H1 (cell line): ENCODE results near the gene NTRK2. TPM values are rescaled to one million over a fixed set of nuclear protein-coding genes. Genes with fewer than 3 reads are reported as not detected.

Source experiments
- CTCF ChIA-PET: fragments of 300-600 bp; sonication (Branson Sonifier 250); formaldehyde crosslinking; loops from one replicate; lab custom pipeline; 2021; ENCODE audit not compliant: partially characterized antibody; lab: Charles Lee
- POLR2A ChIA-PET: fragments of 300-600 bp; sonication (Branson Sonifier 250); formaldehyde crosslinking; loops from one replicate; lab custom pipeline; 2021; ENCODE audit warnings: inconsistent platforms; ENCODE audit not compliant: partially characterized antibody; lab: Charles Lee
- DNase-seq, 2 experiments: peaks; one replicate each; pipeline versions ENCODE4 v3.0.0 to v3.0.0-alpha.2; 2010 to 2022; ENCODE audit warnings: low spot score in 2 of 2, low read depth in 1 of 2, mixed read lengths in 1 of 2
- FAIRE-seq: peaks from 2 replicates; lab custom pipeline; 2011; peaks lifted over from hg19 to GRCh38; lab: Jason Lieb, UNC
- H2AFZ ChIP-seq: 2 replicates; pipeline ENCODE4 v1.8.1; 2012; ENCODE audit warnings: low read length, inconsistent platforms
- H2AK5ac ChIP-seq: 2 replicates; pipeline ENCODE4 v1.6.1; 2013; ENCODE audit warnings: low read depth, low read length
- H2BK120ac ChIP-seq: replicated peaks from 2 replicates; pipeline ENCODE3; 2013; ENCODE audit warnings: low read depth, low read length, inconsistent platforms
- H2BK12ac ChIP-seq: 2 replicates; pipeline ENCODE4 v1.6.1; 2013; ENCODE audit warnings: low read depth, low read length
- H2BK15ac ChIP-seq: 2 replicates; pipeline ENCODE4 v1.6.1; 2013; ENCODE audit warnings: low read length
- H2BK20ac ChIP-seq: 2 replicates; pipeline ENCODE4 v1.6.1; 2013; ENCODE audit warnings: low read length
- H2BK5ac ChIP-seq: 2 replicates; pipeline ENCODE4 v1.6.1; 2013; ENCODE audit warnings: low read depth, low read length
- H3K14ac ChIP-seq: 2 replicates; pipeline ENCODE4 v1.6.1; 2013; ENCODE audit warnings: inconsistent platforms; ENCODE audit not compliant: insufficient read length
- H3K18ac ChIP-seq: 2 replicates; pipeline ENCODE4 v1.6.1; 2013; ENCODE audit warnings: low read length; ENCODE audit errors: extremely low read depth
- H3K23ac ChIP-seq: 2 replicates; pipeline ENCODE4 v1.6.1; 2013; ENCODE audit warnings: inconsistent platforms; ENCODE audit not compliant: insufficient read length
- H3K23me2 ChIP-seq: 2 replicates; pipeline ENCODE4 v1.6.1; 2013; ENCODE audit warnings: low read depth, low read length
- H3K27ac ChIP-seq: 2 replicates; pipeline ENCODE4 v1.6.1; 2011; ENCODE audit warnings: low read depth, low read length, inconsistent platforms
- H3K27me3 ChIP-seq, 4 experiments: replicated peaks in 1 of 4; 1 replicate in 1 of 4; 2 replicates in 3 of 4; pipeline versions ENCODE4 v1.6.1 to v1.8.1; 2011 to 2013; ENCODE audit warnings: low read length in 3 of 4, mild to moderate bottlenecking in 3 of 4, inconsistent platforms in 2 of 4, mixed read lengths in 2 of 4, moderate library complexity in 1 of 4; ENCODE audit not compliant: control insufficient read depth in 3 of 4, insufficient read depth in 3 of 4; ENCODE audit errors: extremely low read depth in 1 of 4
- H3K36me3 ChIP-seq, 4 experiments: 2 replicates each; pipeline versions ENCODE4 v1.6.1 to v1.8.1; 2011 to 2013; ENCODE audit warnings: mild to moderate bottlenecking in 4 of 4, low read length in 3 of 4, moderate library complexity in 2 of 4, control low read depth in 1 of 4, inconsistent platforms in 1 of 4; ENCODE audit not compliant: insufficient read depth in 4 of 4, control insufficient read depth in 2 of 4
- H3K4ac ChIP-seq: replicated peaks from 2 replicates; pipeline ENCODE3; 2013; ENCODE audit warnings: low read length, low read depth, mixed read lengths, inconsistent platforms; ENCODE audit not compliant: insufficient read length
- H3K4me1 ChIP-seq, 4 experiments: replicated peaks in 1 of 4; 1 replicate in 1 of 4; 2 replicates in 3 of 4; pipeline versions ENCODE4 v1.6.1 to v1.8.1; 2011 to 2013; ENCODE audit warnings: low read length in 3 of 4, inconsistent platforms in 2 of 4, mixed read lengths in 1 of 4; ENCODE audit not compliant: insufficient read depth in 4 of 4, control insufficient read depth in 3 of 4
- H3K4me2 ChIP-seq, 2 experiments: 2 replicates each; pipeline versions ENCODE4 v1.6.1 to v1.8.1; 2011 to 2013; ENCODE audit warnings: low read depth in 2 of 2, low read length in 2 of 2, control low read depth in 1 of 2, inconsistent platforms in 1 of 2, mild to moderate bottlenecking in 1 of 2; ENCODE audit not compliant: insufficient read depth in 1 of 2
- H3K4me3 ChIP-seq, 4 experiments: fragments of 200-600, 300-600 bp in 1 of 4; sonication (generic), shearing (Covaris generic), sonication (Bioruptor Twin) in 1 of 4; 2 replicates each; pipeline versions ENCODE4 v1.5.1 to v1.8.1; 2011 to 2016; ENCODE audit warnings: low read length in 4 of 4, low read depth in 3 of 4, control low read depth in 2 of 4, inconsistent platforms in 2 of 4, mild to moderate bottlenecking in 2 of 4, mixed read lengths in 1 of 4, moderate library complexity in 1 of 4; ENCODE audit not compliant: insufficient read depth in 2 of 4; ENCODE audit errors: extremely low read depth in 1 of 4
- H3K56ac ChIP-seq: replicated peaks from 2 replicates; pipeline ENCODE3; 2013; ENCODE audit warnings: low read depth, mild to moderate bottlenecking, mixed read lengths, low read length, inconsistent platforms; ENCODE audit not compliant: insufficient read length
- H3K79me1 ChIP-seq: 2 replicates; pipeline ENCODE4 v1.6.1; 2013; ENCODE audit warnings: low read depth, low read length, control low read depth
- H3K79me2 ChIP-seq, 2 experiments: 2 replicates each; pipeline versions ENCODE4 v1.6.1 to v1.8.1; 2012 to 2013; ENCODE audit warnings: low read length in 2 of 2, mild to moderate bottlenecking in 2 of 2, inconsistent platforms in 1 of 2; ENCODE audit not compliant: insufficient read depth in 2 of 2, control insufficient read depth in 1 of 2
- H3K9ac ChIP-seq, 4 experiments: replicated peaks in 1 of 4; 1 replicate in 1 of 4; 2 replicates in 3 of 4; pipeline versions ENCODE4 v1.6.1 to v1.8.1; 2011 to 2013; ENCODE audit warnings: low read depth in 3 of 4, low read length in 3 of 4, control low read depth in 2 of 4, mild to moderate bottlenecking in 2 of 4, moderate library complexity in 2 of 4, inconsistent platforms in 1 of 4; ENCODE audit errors: extremely low read depth in 1 of 4
- H3K9me3 ChIP-seq, 2 experiments: 2 replicates each; pipeline versions ENCODE4 v1.6.1 to v1.8.1; 2012 to 2013; ENCODE audit warnings: mild to moderate bottlenecking in 2 of 2, moderate library complexity in 2 of 2, control low read depth in 1 of 2, inconsistent platforms in 1 of 2, low read depth in 1 of 2, low read length in 1 of 2, mixed read lengths in 1 of 2; ENCODE audit not compliant: insufficient read depth in 2 of 2
- H4K20me1 ChIP-seq, 2 experiments: replicated peaks in 1 of 2; 2 replicates each; pipeline versions ENCODE3 to v1.8.1; 2011 to 2013; ENCODE audit warnings: inconsistent platforms in 2 of 2, low read length in 2 of 2, mild to moderate bottlenecking in 1 of 2; ENCODE audit not compliant: insufficient read depth in 2 of 2, control insufficient read depth in 1 of 2
- H4K5ac ChIP-seq: 2 replicates; pipeline ENCODE4 v1.6.1; 2013; ENCODE audit warnings: low read length, low read depth, mixed read lengths, inconsistent platforms; ENCODE audit not compliant: insufficient read length
- H4K8ac ChIP-seq: 2 replicates; pipeline ENCODE4 v1.8.0; 2013; ENCODE audit warnings: mild to moderate bottlenecking, moderate library complexity, low read length, inconsistent platforms; ENCODE audit not compliant: insufficient read depth; ENCODE audit errors: extremely low read depth
- H4K91ac ChIP-seq: replicated peaks from 2 replicates; pipeline ENCODE3; 2013; ENCODE audit warnings: low read length, mixed read lengths, inconsistent platforms; ENCODE audit not compliant: insufficient read length
- ASH2L ChIP-seq: fragments of 200-600, 300-600 bp; sonication (generic); IDR thresholded peaks from one replicate; pipeline ENCODE4 v1.7.1; 2017; ENCODE audit warnings: low read length
- POLR2AphosphoS5 ChIP-seq: IDR thresholded peaks from 2 replicates; pipeline ENCODE4 v1.6.1; 2011; ENCODE audit warnings: low read depth, low read length
- RXRA ChIP-seq: IDR thresholded peaks from 2 replicates; pipeline ENCODE4 v1.6.1; 2011; ENCODE audit warnings: low read depth, mild to moderate bottlenecking, low read length, moderate library complexity; ENCODE audit not compliant: insufficient read depth
- SP4 ChIP-seq: IDR thresholded peaks from 2 replicates; pipeline ENCODE4 v1.6.1; 2012; ENCODE audit warnings: low read length, inconsistent platforms
- TEAD4 ChIP-seq: IDR thresholded peaks from 2 replicates; pipeline ENCODE4 v1.6.1; 2012; ENCODE audit warnings: low read depth, low read length, inconsistent platforms, mixed read lengths
- WGBS, 2 experiments: shearing (Covaris generic) in 1 of 2; methylation state at CpG; one replicate each; pipeline versions ENCODE4 v1.1.6 to v1.1.7; 2013 to 2015; ENCODE audit warnings: low lambda C conversion rate in 2 of 2, mixed read lengths in 2 of 2, inconsistent platforms in 1 of 2, low coverage in 1 of 2, missing lambda C conversion rate in 1 of 2; ENCODE audit not compliant: insufficient replicate concordance in 2 of 2, insufficient coverage in 1 of 2, insufficient read length in 1 of 2; ENCODE audit errors: extremely low coverage in 1 of 2, missing lambda C conversion rate in 1 of 2; 5-methylcytosine and 5-hydroxymethylcytosine counted together
- polyA plus RNA-seq, 7 experiments: library from polyadenylated mRNA; depleted of rRNA in 3 of 7; stranded (reverse) in 5 of 7; unstranded in 2 of 7; fragments of >200 nt in 5 of 7; fragments of 200-250 nt in 2 of 7; gene quantifications; 1 replicate in 5 of 7; 2 replicates in 1 of 7; 4 replicates in 1 of 7; pipeline versions ENCODE4 v1.2.1 to v1.2.3, GENCODE V29; 2011 to 2013; ENCODE audit warnings: missing spikeins in 2 of 7, mixed read lengths in 2 of 7
- total RNA-seq: library from RNA; stranded (reverse); fragmentation: NEBNext Ultra II Directional; extraction: Animal tissue kit (Norgen Biotek cat#: 25700); gene quantifications from 2 replicates; pipeline ENCODE4 v1.2.1, GENCODE V29; 2021
- TF ChIP-seq, protein P1 (sequence below), 3 experiments: IDR thresholded peaks; 1 replicate in 2 of 3; 2 replicates in 1 of 3; pipeline versions ENCODE4 v1.5.1 to v1.6.1; 2011; ENCODE audit warnings: low read length in 3 of 3, mild to moderate bottlenecking in 3 of 3, inconsistent platforms in 2 of 3, low read depth in 1 of 3, moderate library complexity in 1 of 3; ENCODE audit not compliant: insufficient read depth in 1 of 3; ENCODE audit errors: control extremely low read depth in 1 of 3
- TF ChIP-seq, protein P2 (sequence below): IDR thresholded peaks from 2 replicates; pipeline ENCODE4 v1.6.1; 2011; ENCODE audit warnings: low read depth, mild to moderate bottlenecking, low read length; ENCODE audit not compliant: insufficient read depth
- TF ChIP-seq, protein P3 (sequence below): IDR thresholded peaks from 2 replicates; pipeline ENCODE4 v1.6.1; 2012; ENCODE audit warnings: inconsistent platforms

NTRK2 gene
- total and polyA plus RNA-seq, 2 of the 8 experiments (the other 6 are each of a cell fraction or from before 2014, with no cell fraction given): 0.03 to 0.04 TPM

DNA sequence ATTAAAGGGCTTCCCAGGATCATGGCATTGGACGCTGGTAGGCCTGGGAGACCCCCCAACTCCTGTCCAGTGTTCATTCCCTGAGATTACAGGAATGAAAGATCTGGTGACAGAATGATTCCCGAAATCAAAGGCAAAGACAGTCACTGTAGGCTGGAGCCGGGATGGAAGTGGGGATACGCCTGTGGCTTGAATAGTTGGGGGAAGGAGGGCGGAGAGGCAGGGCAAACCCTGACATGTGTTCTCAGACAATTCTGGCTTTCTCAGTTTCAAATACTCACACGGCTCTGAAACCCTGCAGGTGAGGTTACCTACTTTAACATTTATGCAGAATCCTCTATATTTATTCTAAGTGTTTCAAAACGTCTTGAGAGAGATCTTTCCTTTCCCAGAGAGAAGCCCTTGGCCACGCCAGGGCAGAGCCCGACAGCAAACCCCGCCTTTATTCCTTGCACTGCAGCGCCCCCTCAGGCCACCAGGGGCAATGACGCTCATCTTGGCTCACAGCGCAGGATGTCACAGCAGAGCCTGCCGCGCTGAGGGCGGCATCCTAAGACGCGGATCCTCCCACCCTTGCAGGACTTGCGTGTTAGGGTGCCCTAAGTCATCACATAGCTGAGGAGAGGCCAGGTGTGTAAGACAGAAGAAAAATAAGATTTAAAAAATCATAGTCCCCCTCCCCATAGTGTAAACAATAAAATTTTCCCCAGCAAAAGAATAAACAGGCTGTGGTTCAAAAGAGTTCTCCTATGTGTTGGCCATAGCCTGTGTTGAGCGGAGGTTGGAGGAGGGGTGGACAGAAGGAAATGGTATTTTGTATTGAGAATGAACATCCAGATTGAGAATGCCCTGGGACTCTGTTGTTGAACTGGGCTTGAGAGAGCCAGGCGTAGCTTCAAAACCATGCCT is 284.5 kb downstream of the NTRK2 start:
- Histone ChIP-seq H3K18ac (0 out of 2 replicates have a peak overlapping the region, but pooled peaks have one; percentile 1), H3K56ac (no peak overlapping the region), H3K79me2 (no peaks in the 10 kb centered on the region), H4K91ac (no peak overlapping the region), H3K9me3 (no peaks in the 10 kb centered on the region), H3K4me3 (no peak overlapping the region), H2BK20ac (no peak overlapping the region), H2BK5ac (no peak overlapping the region), H4K8ac (no peak overlapping the region), H4K5ac (no peak overlapping the region), H3K23me2 (no peaks in the 10 kb centered on the region), H2BK120ac (no peak overlapping the region), H3K4me1 (no peaks in the 10 kb centered on the region), H4K20me1 (no peaks in the 10 kb centered on the region), H3K4ac (no peak overlapping the region), H2AK5ac (no peak overlapping the region), H3K23ac (no peak overlapping the region), H3K27me3 (peaks cover 0 to 7% (median 2%) of the 10 kb centered on the region in 4 experiments; a peak in 1 of 7 replicates), H3K79me1 (no peaks in the 10 kb centered on the region), H2AFZ (no peak overlapping the region), H3K4me2 (no peak overlapping the region; a peak in 1 of 4 replicates), H3K27ac (no peak overlapping the region), H3K9ac (no peak overlapping the region), H3K14ac (no peak overlapping the region), H2BK12ac (peak overlapping the region; percentile 71; the same call in 1 of the 2 replicates), H3K36me3 (no peaks in the 10 kb centered on the region), H2BK15ac (no peak overlapping the region)
- FAIRE-seq (peak; percentile 90), DNase-seq (peak; percentile 56 to 92)
- POLR2A ChIA-PET: no interaction called here
- 29% methylated on average over 21 of the region's 21 CpGs; no CpG with 5 or more reads in 1 of the 2 experiments for WGBS, 2 experiments
- CTCF ChIA-PET: interaction anchor here (0.6 to 4.1 kb wide), 18 partner anchors 10 to 1477 kb away, joined by 3 to 35 read pairs (median 4); no protein-coding TSS in a partner anchor
- TF ChIP-seq, protein P1, sequence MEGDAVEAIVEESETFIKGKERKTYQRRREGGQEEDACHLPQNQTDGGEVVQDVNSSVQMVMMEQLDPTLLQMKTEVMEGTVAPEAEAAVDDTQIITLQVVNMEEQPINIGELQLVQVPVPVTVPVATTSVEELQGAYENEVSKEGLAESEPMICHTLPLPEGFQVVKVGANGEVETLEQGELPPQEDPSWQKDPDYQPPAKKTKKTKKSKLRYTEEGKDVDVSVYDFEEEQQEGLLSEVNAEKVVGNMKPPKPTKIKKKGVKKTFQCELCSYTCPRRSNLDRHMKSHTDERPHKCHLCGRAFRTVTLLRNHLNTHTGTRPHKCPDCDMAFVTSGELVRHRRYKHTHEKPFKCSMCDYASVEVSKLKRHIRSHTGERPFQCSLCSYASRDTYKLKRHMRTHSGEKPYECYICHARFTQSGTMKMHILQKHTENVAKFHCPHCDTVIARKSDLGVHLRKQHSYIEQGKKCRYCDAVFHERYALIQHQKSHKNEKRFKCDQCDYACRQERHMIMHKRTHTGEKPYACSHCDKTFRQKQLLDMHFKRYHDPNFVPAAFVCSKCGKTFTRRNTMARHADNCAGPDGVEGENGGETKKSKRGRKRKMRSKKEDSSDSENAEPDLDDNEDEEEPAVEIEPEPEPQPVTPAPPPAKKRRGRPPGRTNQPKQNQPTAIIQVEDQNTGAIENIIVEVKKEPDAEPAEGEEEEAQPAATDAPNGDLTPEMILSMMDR (IDR thresholded peaks at IDR 0.05; ENCODE audit: control extremely low read depth in 1 of 3, insufficient read depth in 1 of 3, low read depth in 1 of 3, low read length in 3 of 3): peak; percentile 94 to 97 (median 97)
- TF ChIP-seq RXRA (no peak), TEAD4 (no peak), POLR2AphosphoS5 (no peak), SP4 (no peak), ASH2L (no peak)
- TF ChIP-seq, protein P2, sequence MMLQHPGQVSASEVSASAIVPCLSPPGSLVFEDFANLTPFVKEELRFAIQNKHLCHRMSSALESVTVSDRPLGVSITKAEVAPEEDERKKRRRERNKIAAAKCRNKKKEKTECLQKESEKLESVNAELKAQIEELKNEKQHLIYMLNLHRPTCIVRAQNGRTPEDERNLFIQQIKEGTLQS: no peak
- TF ChIP-seq, protein P3, sequence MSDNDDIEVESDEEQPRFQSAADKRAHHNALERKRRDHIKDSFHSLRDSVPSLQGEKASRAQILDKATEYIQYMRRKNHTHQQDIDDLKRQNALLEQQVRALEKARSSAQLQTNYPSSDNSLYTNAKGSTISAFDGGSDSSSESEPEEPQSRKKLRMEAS: peak; percentile 67
